Natural killer cell (primary cell): ENCODE measurements around the gene MYH14. TPM values are rescaled to one million over a fixed set of nuclear protein-coding genes. Genes with fewer than 3 reads are reported as not detected.

ENCODE experiments used
- ATAC-seq, 3 donors: fragments of 150-1000 bp in 2 of 3; fragments of 200-7000 bp in 1 of 3; cut with Tn5 transposase; 1 replicate in 1 of 3; 2 replicates in 2 of 3; pipeline ENCODE4 v1.10.0; 2021; ENCODE audit warnings: mild to moderate bottlenecking in 2 of 3, moderate library complexity in 2 of 3
- DNase-seq, 2 donors: peaks; one replicate each; pipeline versions ENCODE4 v3.0.0 to v3.0.0-alpha.2; 2013 to 2021; ENCODE audit warnings: mixed read lengths in 1 of 2
- H3K27ac ChIP-seq: one replicate; pipeline ENCODE4 v1.5.1; 2013; ENCODE audit warnings: mild to moderate bottlenecking, low read length
- H3K27me3 ChIP-seq: one replicate; pipeline ENCODE4 v1.6.1; 2013; ENCODE audit warnings: low read length; ENCODE audit not compliant: control insufficient read depth, insufficient read depth
- H3K36me3 ChIP-seq: one replicate; pipeline ENCODE4 v1.6.1; 2013; ENCODE audit warnings: low read length; ENCODE audit not compliant: control insufficient read depth, insufficient read depth
- H3K4me1 ChIP-seq: one replicate; pipeline ENCODE4 v1.6.1; 2013; ENCODE audit warnings: low read length; ENCODE audit not compliant: control insufficient read depth, insufficient read depth
- H3K4me3 ChIP-seq: one replicate; pipeline ENCODE4 v1.5.1; 2013; ENCODE audit warnings: low read length
- H3K9me3 ChIP-seq: one replicate; pipeline ENCODE4 v1.6.1; 2013; ENCODE audit warnings: low read length; ENCODE audit not compliant: control insufficient read depth, insufficient read depth
- H3K27ac Mint-ChIP-seq, 2 donors: one replicate each; pipeline ENCODE4 v1.8.0; 2022; ENCODE audit warnings: mild to moderate bottlenecking in 2 of 2, mixed read lengths in 2 of 2, moderate library complexity in 1 of 2
- H3K27me3 Mint-ChIP-seq, 2 donors: one replicate each; pipeline ENCODE4 v1.8.0; 2022; ENCODE audit warnings: low read depth in 2 of 2, mixed read lengths in 2 of 2
- H3K36me3 Mint-ChIP-seq: one replicate; pipeline ENCODE4 v1.8.0; 2022; ENCODE audit warnings: mixed read lengths
- H3K4me1 Mint-ChIP-seq, 2 donors: one replicate each; pipeline ENCODE4 v1.8.0; 2022; ENCODE audit warnings: mixed read lengths in 2 of 2
- H3K4me3 Mint-ChIP-seq: one replicate; pipeline ENCODE4 v1.8.0; 2022; ENCODE audit warnings: mild to moderate bottlenecking, moderate library complexity, mixed read lengths
- H3K9me3 Mint-ChIP-seq, 2 donors: one replicate each; pipeline ENCODE4 v1.8.0; 2022; ENCODE audit warnings: mixed read lengths in 2 of 2
- CTCF ChIP-seq: fragments of 200-600 bp; IDR thresholded peaks from one replicate; pipeline ENCODE4 v1.8.0; 2022; ENCODE audit warnings: antibody characterized with exemption
- WGBS: methylation state at CpG from one replicate; pipeline ENCODE4 v1.1.7; 2013; ENCODE audit warnings: missing lambda C conversion rate; ENCODE audit not compliant: insufficient coverage; 5-methylcytosine and 5-hydroxymethylcytosine counted together
- intact Hi-C: fragments of 100-400 bp; cut with micrococcal nuclease; formaldehyde crosslinking; loops from one replicate; pipeline ENCODE4 v1.14.2; 2022
- total RNA-seq, 4 donors: library from RNA; stranded (reverse); fragments of 120-200 nt in 1 of 4; gene quantifications; one replicate each; pipeline versions ENCODE4 v1.2.3 to v1.2.4, GENCODE V29; 2013 to 2022

MYH14 gene
- total RNA-seq, 3 donors from 2014 or later (not counting 1 experiment from before 2014, with no cell fraction given), result not detected

DNA sequence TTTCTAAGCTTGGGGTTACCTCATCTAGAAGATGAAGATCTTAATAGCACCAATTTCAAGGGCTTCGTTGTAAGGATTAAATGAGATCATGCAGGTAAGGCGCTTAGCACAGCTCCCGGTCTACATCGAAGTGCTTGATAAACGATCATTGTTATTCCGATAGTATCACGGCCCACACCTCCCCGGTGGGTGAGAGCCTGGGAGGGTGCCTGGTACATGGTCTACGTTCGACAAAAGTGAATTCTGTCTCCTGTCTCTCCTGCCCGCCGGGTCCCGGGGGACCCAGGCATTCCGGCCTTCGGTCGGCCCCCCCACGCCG lies 501 bp upstream of the MYH14 start:
- peaks cover 16% of the 10 kb centered on the region for H3K27me3 ChIP-seq
- Mint-ChIP-seq H3K4me1 (no peaks in the 10 kb centered on the region), H3K27ac (no peak overlapping the region), H3K27me3 (peaks cover 19 to 33% of the 10 kb centered on the region in 2 donors), H3K36me3 (no peaks in the 10 kb centered on the region), H3K4me3 (no peak overlapping the region), H3K9me3 (no peaks in the 10 kb centered on the region)
- H3K9me3 ChIP-seq, result no peaks in the 10 kb centered on the region
- no peaks in the 10 kb centered on the region for H3K4me1 ChIP-seq
- intact Hi-C loops, result no loop called here
- no peak for ATAC-seq
- no peaks in the 10 kb centered on the region for H3K36me3 ChIP-seq
- DNase-seq, result no peak
- H3K27ac ChIP-seq, result no peak overlapping the region
- no peak overlapping the region for H3K4me3 ChIP-seq
- TF ChIP-seq CTCF, result no peak
- 20% methylated on average over 18 of the region's 18 CpGs for WGBS

- no peaks in the 10 kb centered on the region for H3K36me3 Mint-ChIP-seq
- 76% methylated on average over 3 of the region's 7 CpGs for WGBS
- H3K9me3 ChIP-seq, result no peaks in the 10 kb centered on the region
- H3K4me3 Mint-ChIP-seq, result no peak overlapping the region
- H3K27ac Mint-ChIP-seq, result no peak overlapping the region
- intact Hi-C loops, result no loop called here
- no peaks in the 10 kb centered on the region for H3K4me1 Mint-ChIP-seq
- no peak overlapping the region for H3K27ac ChIP-seq
- no peaks in the 10 kb centered on the region for H3K36me3 ChIP-seq
- H3K27me3 Mint-ChIP-seq, result peaks cover 17 to 29% of the 10 kb centered on the region in 2 donors
- DNase-seq, result no peak
- no peaks in the 10 kb centered on the region for H3K4me1 ChIP-seq
- no peak for TF ChIP-seq CTCF
- no peaks in the 10 kb centered on the region for H3K9me3 Mint-ChIP-seq
- H3K4me3 ChIP-seq, result no peak overlapping the region
- H3K27me3 ChIP-seq, result peaks cover 16% of the 10 kb centered on the region
- no peak for ATAC-seq
Observed at GRCh38 chr19:50204081-50204428, 633 bp downstream of the MYH14 start.

DNA sequence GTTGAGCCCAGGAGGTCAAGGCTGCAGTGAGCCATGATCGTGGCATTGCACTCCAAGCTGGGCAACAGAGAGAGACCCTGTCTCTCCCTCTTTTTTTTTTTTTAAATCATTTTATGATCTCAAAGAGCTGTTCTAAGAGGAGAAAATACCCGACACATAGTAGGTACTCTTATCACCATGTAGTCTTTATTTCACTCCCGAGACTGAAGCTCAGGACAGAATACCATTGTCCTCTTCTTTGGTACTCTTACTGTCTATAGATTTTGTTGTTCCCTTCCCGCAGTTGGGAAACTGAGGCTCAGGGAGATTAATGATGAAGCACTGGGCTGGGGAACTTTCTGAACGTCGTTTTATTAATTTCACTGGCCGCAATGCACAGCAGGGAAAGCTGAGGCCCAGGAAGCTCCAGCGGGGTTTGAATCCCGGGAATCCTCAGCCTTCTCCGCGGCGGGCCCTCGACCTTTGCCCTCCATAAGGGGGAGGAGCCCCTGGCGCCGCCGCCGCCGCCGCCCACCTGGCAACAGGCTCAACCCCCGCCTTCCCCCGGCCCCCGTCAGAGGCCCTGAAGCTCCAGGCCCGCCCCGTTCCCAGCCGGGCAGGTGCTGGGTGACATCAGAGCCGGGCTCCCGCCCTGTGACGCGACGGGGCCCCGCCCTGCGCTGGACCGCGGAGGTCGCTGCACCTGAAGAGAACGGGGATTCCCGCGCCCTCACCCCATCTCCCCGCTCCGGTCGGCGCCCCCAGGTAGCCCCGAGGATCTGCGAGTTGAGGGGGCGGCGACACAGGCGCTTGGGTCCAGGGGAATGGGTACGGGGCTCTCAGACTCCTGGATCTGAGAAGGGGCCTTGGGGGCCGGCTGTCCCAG lies 1.6 kb downstream of the MYH14 start:
- no peak overlapping the region for H3K4me3 Mint-ChIP-seq
- no peaks in the 10 kb centered on the region for H3K36me3 Mint-ChIP-seq
- no peaks in the 10 kb centered on the region for H3K4me1 Mint-ChIP-seq
- WGBS, result 9% methylated on average over 47 of the region's 49 CpGs
- Histone ChIP-seq H3K4me3 (no peak overlapping the region), H3K27me3 (peaks cover 16% of the 10 kb centered on the region), H3K27ac (no peak overlapping the region), H3K36me3 (no peaks in the 10 kb centered on the region), H3K4me1 (no peaks in the 10 kb centered on the region), H3K9me3 (no peaks in the 10 kb centered on the region)
- intact Hi-C loops, result no loop called here
- DNase-seq, result peak in 1 of 2 donors; percentile 23
- no peaks in the 10 kb centered on the region for H3K9me3 Mint-ChIP-seq
- ATAC-seq, result peak in 1 of 3 donors; percentile 29
- peaks cover 16 to 20% of the 10 kb centered on the region in 2 donors for H3K27me3 Mint-ChIP-seq
- no peak overlapping the region for H3K27ac Mint-ChIP-seq
- TF ChIP-seq CTCF, result no peak

- no peak for TF ChIP-seq CTCF
- no peaks in the 10 kb centered on the region for H3K4me1 Mint-ChIP-seq
- intact Hi-C loops, result no loop called here
- DNase-seq (no peak), ATAC-seq (no peak)
- H3K36me3 Mint-ChIP-seq, result no peaks in the 10 kb centered on the region
- no peak overlapping the region for H3K27ac Mint-ChIP-seq
- H3K27me3 Mint-ChIP-seq, result peaks cover 16 to 20% of the 10 kb centered on the region in 2 donors
- Histone ChIP-seq H3K27me3 (peaks cover 16% of the 10 kb centered on the region), H3K27ac (no peak overlapping the region), H3K4me1 (no peaks in the 10 kb centered on the region), H3K9me3 (no peaks in the 10 kb centered on the region), H3K36me3 (no peaks in the 10 kb centered on the region), H3K4me3 (no peak overlapping the region)
- H3K9me3 Mint-ChIP-seq, result no peaks in the 10 kb centered on the region
- WGBS, result 26% methylated on average over 10 of the region's 12 CpGs
- no peak overlapping the region for H3K4me3 Mint-ChIP-seq
Observed at GRCh38 chr19:50205681-50206138, 2.3 kb downstream of the MYH14 start.
